OCI-LY7 (cell line): ENCODE data around the gene RNPEPL1. TPM values are rescaled to one million over a fixed set of nuclear protein-coding genes. Genes with fewer than 3 reads are reported as not detected.

Source experiments
- BruUV-seq: library from RNA; stranded (reverse); fragments of 400-500 nt; replicated peaks from 2 replicates; lab custom pipeline; 2021; lab: Mats Ljungman, UMichigan
- CTCF ChIA-PET: fragments of 300-600 bp; sonication (Branson Sonifier 250); formaldehyde crosslinking; loops from one replicate; lab custom pipeline; 2022; ENCODE audit warnings: antibody characterized with exemption; ENCODE audit not compliant: unreplicated experiment; lab: Charles Lee
- POLR2A ChIA-PET: fragments of 300-600 bp; sonication (Branson Sonifier 250); formaldehyde crosslinking; loops from one replicate; lab custom pipeline; 2022; ENCODE audit warnings: antibody characterized with exemption; lab: Charles Lee
- DNase-seq: peaks from one replicate; pipeline ENCODE4 v3.0.0-alpha.2; 2015; ENCODE audit warnings: low spot score
- H2AFZ ChIP-seq: fragments of 200-600 bp; sonication (generic), shearing (Covaris generic); 2 replicates; pipeline ENCODE4 v1.6.1; 2014; ENCODE audit warnings: mild to moderate bottlenecking, antibody characterized with exemption, low read length, moderate library complexity
- H3K27ac ChIP-seq: fragments of 200-600 bp; sonication (generic); 2 replicates; pipeline ENCODE4 v1.5.1; 2014; ENCODE audit warnings: mixed run types, low read depth, mild to moderate bottlenecking, moderate library complexity, low read length, inconsistent platforms; ENCODE audit not compliant: poor library complexity, severe bottlenecking
- H3K36me3 ChIP-seq: fragments of 200-600 bp; sonication (generic); 2 replicates; pipeline ENCODE4 v1.6.1; 2014; ENCODE audit warnings: mild to moderate bottlenecking, antibody characterized with exemption, low read length, moderate library complexity, mixed read lengths; ENCODE audit not compliant: insufficient read depth
- H3K4me1 ChIP-seq: fragments of 200-600 bp; sonication (generic); 2 replicates; pipeline ENCODE4 v1.5.1; 2014; ENCODE audit warnings: mild to moderate bottlenecking, low read length; ENCODE audit not compliant: insufficient read depth, poor library complexity, severe bottlenecking
- H3K4me2 ChIP-seq: fragments of 200-600 bp; sonication (generic); 2 replicates; pipeline ENCODE4 v1.6.1; 2014; ENCODE audit warnings: mild to moderate bottlenecking, low read length
- H3K4me3 ChIP-seq: fragments of 200-600 bp; sonication (generic); 2 replicates; pipeline ENCODE4 v1.5.1; 2014; ENCODE audit warnings: mild to moderate bottlenecking, low read depth, low read length; ENCODE audit not compliant: poor library complexity, severe bottlenecking
- H3K79me2 ChIP-seq: fragments of 200-600 bp; sonication (generic); 2 replicates; pipeline ENCODE4 v1.6.1; 2016; ENCODE audit warnings: low read depth, mild to moderate bottlenecking, low read length, moderate library complexity, mixed read lengths; ENCODE audit not compliant: insufficient read depth
- H3K9me2 ChIP-seq: fragments of 200-600 bp; sonication (generic); 2 replicates; pipeline ENCODE4 v1.6.1; 2016; ENCODE audit warnings: mild to moderate bottlenecking, low read length, mixed read lengths; ENCODE audit not compliant: insufficient read depth
- H3K9me3 ChIP-seq: fragments of 200-600 bp; sonication (generic); 2 replicates; pipeline ENCODE4 v1.6.1; 2014; ENCODE audit warnings: mild to moderate bottlenecking, mixed run types, low read length, mixed read lengths
- H4K20me1 ChIP-seq: fragments of 200-600 bp; sonication (generic); 2 replicates; pipeline ENCODE4 v1.6.1; 2014; ENCODE audit warnings: mild to moderate bottlenecking, antibody characterized with exemption, low read length, moderate library complexity, mixed read lengths; ENCODE audit not compliant: insufficient read depth
- CTCF ChIP-seq: fragments of 200-600 bp; sonication (generic); conservative IDR thresholded peaks from 2 replicates; pipeline ENCODE4 v1.5.1; 2014; ENCODE audit warnings: mild to moderate bottlenecking, antibody characterized with exemption, low read length, moderate library complexity, mixed read lengths
- EZH2phosphoT487 ChIP-seq: fragments of 200-600 bp; sonication (generic); IDR thresholded peaks from 2 replicates; pipeline ENCODE4 v1.6.1; 2018; ENCODE audit warnings: low read depth, borderline replicate concordance, mild to moderate bottlenecking, mixed run types, antibody characterized with exemption, low read length, moderate library complexity, mixed read lengths
- intact Hi-C: fragments of 100-400 bp; cut with micrococcal nuclease; formaldehyde crosslinking; loops from one replicate; pipeline ENCODE4 v1.10.0; 2022; ENCODE audit not compliant: unreplicated experiment
- total RNA-seq, 2 experiments: library from RNA; depleted of rRNA in 1 of 2; stranded (reverse); fragments of >200 nt in 1 of 2; shearing (Covaris generic) in 1 of 2; gene quantifications; 2 replicates each; pipeline ENCODE4 v1.2.3, GENCODE V29; 2014 to 2022

RNPEPL1 gene
- total RNA-seq, 2 experiments from 2014 or later, result 41.9 to 51.8 TPM

- no TSS peak for BruUV-seq
- H3K4me2 ChIP-seq, result no peak overlapping the region
- H3K4me3 ChIP-seq, result no peak overlapping the region
- H3K4me1 ChIP-seq, result peaks cover under 1% of the 10 kb centered on the region
- no peak overlapping the region for H3K27ac ChIP-seq
- intact Hi-C loops, result no loop called here
- ChIA-PET CTCF (no interaction called here), POLR2A (no interaction called here)
- no peaks in the 10 kb centered on the region for H3K36me3 ChIP-seq
- no peaks in the 10 kb centered on the region for H3K79me2 ChIP-seq
- no peak for TF ChIP-seq CTCF
- TF ChIP-seq EZH2phosphoT487, result no peak
- no peak for DNase-seq
- H2AFZ ChIP-seq, result no peak overlapping the region
- H3K9me3 ChIP-seq, result no peaks in the 10 kb centered on the region
- H3K9me2 ChIP-seq, result no peaks in the 10 kb centered on the region
- H4K20me1 ChIP-seq, result no peaks in the 10 kb centered on the region
These were observed 58.4 kb downstream of the RNPEPL1 start for GRCh38 chr2:240626531-240627300.

- CTCF ChIA-PET, result no interaction called here
These were observed 59.6 kb downstream of the RNPEPL1 start for GRCh38 chr2:240627736-240628506.

More at GRCh38 chr2:240627736-240628506, 59.6 kb downstream of the RNPEPL1 start:
- no peaks in the 10 kb centered on the region for H3K9me2 ChIP-seq
- H3K79me2 ChIP-seq, result no peaks in the 10 kb centered on the region
- no peaks in the 10 kb centered on the region for H4K20me1 ChIP-seq
- no peaks in the 10 kb centered on the region for H3K36me3 ChIP-seq
- intact Hi-C loops, result no loop called here
- no peak overlapping the region for H3K4me3 ChIP-seq
- no peak for TF ChIP-seq CTCF
- no peak overlapping the region for H3K27ac ChIP-seq
- POLR2A ChIA-PET, result no interaction called here
- no peaks in the 10 kb centered on the region for H3K9me3 ChIP-seq
- no TSS peak for BruUV-seq
- H3K4me2 ChIP-seq, result no peak overlapping the region
- no peak overlapping the region for H2AFZ ChIP-seq
- no peaks in the 10 kb centered on the region for H3K4me1 ChIP-seq
- no peak for DNase-seq
